ENCODE results near the gene NFYB.

Gene NFYB

GRCh38 chr12:104097954-104098353 is 40.1 kb downstream of the NFYB start:
- H3K4me3 ChIP-seq (ENCODE audit: low read depth, low read length): no peak overlapping the region
- no peak for TF ChIP-seq CTCF (IDR thresholded peaks at IDR 0.05; ENCODE audit: insufficient read depth, low read depth, low read length, missing control alignments)
- no peak for DNase-seq (ENCODE audit: low read depth)

GRCh38 chr12:104095289-104095688 is 42.7 kb downstream of the NFYB start:
- DNase-seq (ENCODE audit: low read depth): no peak
- no peak for TF ChIP-seq CTCF (IDR thresholded peaks at IDR 0.05; ENCODE audit: insufficient read depth, low read depth, low read length, missing control alignments)

GRCh38 chr12:104094284-104094683 is 43.7 kb downstream of the NFYB start:
- no peak for DNase-seq (ENCODE audit: low read depth)
- no peak overlapping the region for H3K4me3 ChIP-seq (ENCODE audit: low read depth, low read length)
- no peak for TF ChIP-seq CTCF (IDR thresholded peaks at IDR 0.05; ENCODE audit: insufficient read depth, low read depth, low read length, missing control alignments)

More at GRCh38 chr12:104095289-104095688, 42.7 kb downstream of the NFYB start:
- no peak overlapping the region for H3K4me3 ChIP-seq (ENCODE audit: low read depth, low read length)

GRCh38 chr12:104091136-104091535 is 46.9 kb downstream of the NFYB start:
- H3K4me3 ChIP-seq (ENCODE audit: low read depth, low read length): no peak overlapping the region
- no peak for DNase-seq (ENCODE audit: low read depth)
- no peak for TF ChIP-seq CTCF (IDR thresholded peaks at IDR 0.05; ENCODE audit: insufficient read depth, low read depth, low read length, missing control alignments)

- no peak for TF ChIP-seq CTCF (IDR thresholded peaks at IDR 0.05; ENCODE audit: insufficient read depth, low read depth, low read length, missing control alignments)
- no peak for DNase-seq (ENCODE audit: low read depth)
- H3K4me3 ChIP-seq (ENCODE audit: low read depth, low read length): no peak overlapping the region
Measured at GRCh38 chr12:104090685-104091084, 47.3 kb downstream of the NFYB start.

- no peak for TF ChIP-seq CTCF (IDR thresholded peaks at IDR 0.05; ENCODE audit: insufficient read depth, low read depth, low read length, missing control alignments)
- DNase-seq (ENCODE audit: low read depth): peak; percentile 75
- H3K4me3 ChIP-seq (ENCODE audit: low read depth, low read length): no peak overlapping the region
Measured at GRCh38 chr12:104083769-104084475, 54.1 kb downstream of the NFYB start.

- no peak for TF ChIP-seq CTCF (IDR thresholded peaks at IDR 0.05; ENCODE audit: insufficient read depth, low read depth, low read length, missing control alignments)
- DNase-seq (ENCODE audit: low read depth): no peak
Measured at GRCh38 chr12:104080764-104081163, 57.2 kb downstream of the NFYB start.

More at GRCh38 chr12:104080764-104081163, 57.2 kb downstream of the NFYB start:
- H3K4me3 ChIP-seq (ENCODE audit: low read depth, low read length): no peak overlapping the region

Data from GM12865 (cell line).